HEK293 (cell line): Measurements from ENCODE around the gene NOS1AP.

Source experiments
- CTCF ChIA-PET: fragments of 350-600 bp; formaldehyde crosslinking; extraction: SDS; loops from one replicate; lab custom pipeline; 2021; ENCODE audit warnings: antibody characterized with exemption; lab: Yijun Ruan, JAX
- POLR2A ChIA-PET: fragments of 300-600 bp; formaldehyde crosslinking; extraction: SDS; loops from one replicate; lab custom pipeline; 2020; ENCODE audit warnings: antibody characterized with exemption, inconsistent platforms; lab: Yijun Ruan, JAX
- H3K27ac ChIP-seq: fragments of 200-500 bp; sonication (Bioruptor generic); 2 replicates; pipeline ENCODE4 v1.5.1; 2014; ENCODE audit warnings: low read depth, low read length, control low read depth, inconsistent platforms; ENCODE audit errors: extremely low read depth
- H3K36me3 ChIP-seq, 2 experiments: fragments of 200-500 bp in 1 of 2; sonication (Bioruptor generic) in 1 of 2; 1 replicate in 1 of 2; 2 replicates in 1 of 2; pipeline ENCODE4 v1.5.1; 2014 to 2017; ENCODE audit warnings: inconsistent platforms in 2 of 2, low read length in 2 of 2; ENCODE audit not compliant: control insufficient read depth in 2 of 2, insufficient read depth in 1 of 2
- H3K4me1 ChIP-seq: fragments of 200-500 bp; sonication (Bioruptor generic); 2 replicates; pipeline ENCODE4 v1.5.1; 2014; ENCODE audit warnings: mild to moderate bottlenecking, low read length, inconsistent platforms; ENCODE audit not compliant: control insufficient read depth, insufficient read depth
- H3K4me3 ChIP-seq: 2 replicates; pipeline ENCODE4 v1.5.1; 2011; ENCODE audit warnings: low read depth, mild to moderate bottlenecking, control low read depth, low read length, moderate library complexity
- H3K9me3 ChIP-seq: fragments of 200-500 bp; sonication (Bioruptor generic); 2 replicates; pipeline ENCODE4 v1.5.1; 2014; ENCODE audit warnings: low read depth, low read length, inconsistent platforms; ENCODE audit not compliant: control insufficient read depth, insufficient read depth
- BCL11A ChIP-seq: fragments of 450-650 bp; formaldehyde crosslinking; IDR thresholded peaks from 2 replicates; pipeline ENCODE4 v1.5.1; 2016; ENCODE audit warnings: low read depth, missing biosample characterization, missing genetic modification characterization
- KLF16 ChIP-seq: fragments of 450-650 bp; formaldehyde crosslinking; IDR thresholded peaks from 2 replicates; pipeline ENCODE4 v1.5.1; 2017; ENCODE audit warnings: missing biosample characterization, missing genetic modification characterization
- PRDM10 ChIP-seq: fragments of 450-650 bp; formaldehyde crosslinking; IDR thresholded peaks from 2 replicates; pipeline ENCODE4 v1.5.1; 2016; ENCODE audit warnings: missing biosample characterization, missing genetic modification characterization
- ZFP37 ChIP-seq: fragments of 450-650 bp; formaldehyde crosslinking; IDR thresholded peaks from 2 replicates; pipeline ENCODE4 v1.5.1; 2016; ENCODE audit warnings: missing biosample characterization, missing genetic modification characterization
- ZFP41 ChIP-seq: fragments of 450-650 bp; formaldehyde crosslinking; IDR thresholded peaks from 2 replicates; pipeline ENCODE4 v1.5.1; 2016; ENCODE audit warnings: missing biosample characterization, missing genetic modification characterization, borderline replicate concordance
- ZNF157 ChIP-seq: fragments of 450-650 bp; formaldehyde crosslinking; IDR thresholded peaks from 2 replicates; pipeline ENCODE4 v1.5.1; 2016; ENCODE audit warnings: missing biosample characterization, missing genetic modification characterization
- ZNF184 ChIP-seq: fragments of 450-650 bp; IDR thresholded peaks from 2 replicates; pipeline ENCODE4 v1.5.1; 2018; ENCODE audit warnings: missing biosample characterization, mild to moderate bottlenecking, missing genetic modification characterization
- ZNF2 ChIP-seq: fragments of 450-650 bp; formaldehyde crosslinking; IDR thresholded peaks from 2 replicates; pipeline ENCODE4 v1.5.1; 2016; ENCODE audit warnings: missing biosample characterization, missing genetic modification characterization
- ZNF248 ChIP-seq: fragments of 450-650 bp; formaldehyde crosslinking; IDR thresholded peaks from 2 replicates; pipeline ENCODE4 v1.5.1; 2017; ENCODE audit warnings: missing biosample characterization, missing genetic modification characterization
- ZNF362 ChIP-seq: fragments of 450-650 bp; formaldehyde crosslinking; IDR thresholded peaks from 2 replicates; pipeline ENCODE4 v1.5.1; 2016; ENCODE audit warnings: missing biosample characterization, missing genetic modification characterization
- ZNF394 ChIP-seq: fragments of 450-650 bp; formaldehyde crosslinking; IDR thresholded peaks from 2 replicates; pipeline ENCODE4 v1.5.1; 2016; ENCODE audit warnings: missing biosample characterization, missing genetic modification characterization, mild to moderate bottlenecking, moderate library complexity, borderline replicate concordance
- ZNF404 ChIP-seq: fragments of 450-650 bp; formaldehyde crosslinking; IDR thresholded peaks from 2 replicates; pipeline ENCODE4 v1.5.1; 2017; ENCODE audit warnings: missing biosample characterization, missing genetic modification characterization
- ZNF426 ChIP-seq: fragments of 450-650 bp; formaldehyde crosslinking; IDR thresholded peaks from 2 replicates; pipeline ENCODE4 v1.5.1; 2017; ENCODE audit warnings: missing biosample characterization, missing genetic modification characterization, mild to moderate bottlenecking, inconsistent platforms, moderate library complexity
- ZNF585B ChIP-seq: fragments of 450-650 bp; formaldehyde crosslinking; IDR thresholded peaks from 2 replicates; pipeline ENCODE4 v1.5.1; 2016; ENCODE audit warnings: missing biosample characterization, missing genetic modification characterization
- ZNF600 ChIP-seq: fragments of 450-650 bp; formaldehyde crosslinking; IDR thresholded peaks from 2 replicates; pipeline ENCODE4 v1.5.1; 2016; ENCODE audit warnings: missing biosample characterization, missing genetic modification characterization
- ZNF654 ChIP-seq: fragments of 450-650 bp; formaldehyde crosslinking; IDR thresholded peaks from 2 replicates; pipeline ENCODE4 v1.5.1; 2016; ENCODE audit warnings: low read depth, missing biosample characterization, missing genetic modification characterization
- ZNF658 ChIP-seq: fragments of 450-650 bp; formaldehyde crosslinking; IDR thresholded peaks from 2 replicates; pipeline ENCODE4; 2016; ENCODE audit warnings: missing biosample characterization, missing genetic modification characterization
- ZNF76 ChIP-seq: fragments of 450-650 bp; formaldehyde crosslinking; IDR thresholded peaks from 2 replicates; pipeline ENCODE4; 2016; ENCODE audit warnings: low read depth, missing biosample characterization, missing genetic modification characterization, borderline replicate concordance
- TF ChIP-seq, protein P1 (sequence below): fragments of 450-650 bp; formaldehyde crosslinking; IDR thresholded peaks from 2 replicates; pipeline ENCODE4 v1.5.1; 2016; ENCODE audit warnings: missing biosample characterization, missing genetic modification characterization
- TF ChIP-seq, protein P2 (sequence below): fragments of 450-650 bp; formaldehyde crosslinking; conservative IDR thresholded peaks from 2 replicates; pipeline ENCODE4 v1.5.1; 2016; ENCODE audit warnings: low read depth, missing biosample characterization, missing genetic modification characterization
- TF ChIP-seq, protein P3 (sequence below): fragments of 450-650 bp; formaldehyde crosslinking; optimal IDR thresholded peaks from 2 replicates; pipeline ENCODE3; 2016; ENCODE audit warnings: missing biosample characterization, mild to moderate bottlenecking, missing genetic modification characterization

Gene NOS1AP

DNA sequence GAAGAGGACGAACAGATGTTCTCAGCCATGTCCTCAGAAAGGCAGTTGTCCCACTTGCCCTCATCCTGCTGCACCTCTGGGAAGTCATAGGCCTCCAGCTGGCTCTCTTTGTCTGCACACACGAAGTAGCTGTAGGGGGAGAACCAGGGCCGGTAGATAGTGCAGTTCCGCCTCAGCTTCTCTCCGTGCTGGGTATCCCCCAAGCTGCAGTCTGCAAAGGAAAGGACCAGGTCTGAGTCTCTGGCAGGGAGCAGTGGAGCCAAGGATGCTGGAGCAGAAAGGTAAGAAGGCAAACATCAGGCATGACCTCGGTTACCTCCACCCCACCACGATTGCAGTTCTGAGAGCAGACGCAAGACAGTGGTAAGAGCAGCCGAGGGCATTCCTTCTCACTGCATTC lies 304.9 kb downstream of the NOS1AP start:
- H3K36me3 ChIP-seq: no peaks in the 10 kb centered on the region; a peak in 1 of 3 replicates
- ChIA-PET CTCF (no interaction called here), POLR2A (no interaction called here)
- H3K4me3 ChIP-seq: no peak overlapping the region
- H3K27ac ChIP-seq: no peak overlapping the region
- TF ChIP-seq, protein P1, sequence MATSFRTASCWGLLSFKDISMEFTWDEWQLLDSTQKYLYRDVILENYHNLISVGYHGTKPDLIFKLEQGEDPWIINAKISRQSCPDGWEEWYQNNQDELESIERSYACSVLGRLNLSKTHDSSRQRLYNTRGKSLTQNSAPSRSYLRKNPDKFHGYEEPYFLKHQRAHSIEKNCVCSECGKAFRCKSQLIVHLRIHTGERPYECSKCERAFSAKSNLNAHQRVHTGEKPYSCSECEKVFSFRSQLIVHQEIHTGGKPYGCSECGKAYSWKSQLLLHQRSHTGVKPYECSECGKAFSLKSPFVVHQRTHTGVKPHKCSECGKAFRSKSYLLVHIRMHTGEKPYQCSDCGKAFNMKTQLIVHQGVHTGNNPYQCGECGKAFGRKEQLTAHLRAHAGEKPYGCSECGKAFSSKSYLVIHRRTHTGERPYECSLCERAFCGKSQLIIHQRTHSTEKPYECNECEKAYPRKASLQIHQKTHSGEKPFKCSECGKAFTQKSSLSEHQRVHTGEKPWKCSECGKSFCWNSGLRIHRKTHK: no peak
- TF ChIP-seq ZNF184 (tag by site-specific recombination): no peak
- no peak for TF ChIP-seq ZFP37 (tag by site-specific recombination)
- TF ChIP-seq ZNF362 (tag by site-specific recombination): no peak
- H3K4me1 ChIP-seq: no peaks in the 10 kb centered on the region
- H3K9me3 ChIP-seq: no peaks in the 10 kb centered on the region

GRCh38 chr1:162375463-162375862 lies 306.0 kb downstream of the NOS1AP start:
- CTCF ChIA-PET: interaction anchor here (1.0 to 2.1 kb wide), 2 partner anchors 16 to 18 kb away, joined by 6 to 12 read pairs; no protein-coding TSS in a partner anchor

GRCh38 chr1:162376691-162377090 lies 307.2 kb downstream of the NOS1AP start, which contains the start of gene SPATA46:
Gene SPATA46 (minus strand): TSS chr1:162376854. CDS start chr1:162376790, 64 bp downstream.
- Histone ChIP-seq H3K36me3 (no peaks in the 10 kb centered on the region), H3K27ac (no peak within 1 kb of the TSS), H3K9me3 (no peaks in the 10 kb centered on the region), H3K4me3 (no peak within 1 kb of the TSS), H3K4me1 (no peaks in the 10 kb centered on the region)
- CTCF ChIA-PET: interaction anchor here (0.7 to 2.1 kb wide), 2 partner anchors 19 to 106 kb away, joined by 4 to 12 read pairs; no protein-coding TSS in a partner anchor
- POLR2A ChIA-PET: no interaction called here
- TF ChIP-seq, protein P2, sequence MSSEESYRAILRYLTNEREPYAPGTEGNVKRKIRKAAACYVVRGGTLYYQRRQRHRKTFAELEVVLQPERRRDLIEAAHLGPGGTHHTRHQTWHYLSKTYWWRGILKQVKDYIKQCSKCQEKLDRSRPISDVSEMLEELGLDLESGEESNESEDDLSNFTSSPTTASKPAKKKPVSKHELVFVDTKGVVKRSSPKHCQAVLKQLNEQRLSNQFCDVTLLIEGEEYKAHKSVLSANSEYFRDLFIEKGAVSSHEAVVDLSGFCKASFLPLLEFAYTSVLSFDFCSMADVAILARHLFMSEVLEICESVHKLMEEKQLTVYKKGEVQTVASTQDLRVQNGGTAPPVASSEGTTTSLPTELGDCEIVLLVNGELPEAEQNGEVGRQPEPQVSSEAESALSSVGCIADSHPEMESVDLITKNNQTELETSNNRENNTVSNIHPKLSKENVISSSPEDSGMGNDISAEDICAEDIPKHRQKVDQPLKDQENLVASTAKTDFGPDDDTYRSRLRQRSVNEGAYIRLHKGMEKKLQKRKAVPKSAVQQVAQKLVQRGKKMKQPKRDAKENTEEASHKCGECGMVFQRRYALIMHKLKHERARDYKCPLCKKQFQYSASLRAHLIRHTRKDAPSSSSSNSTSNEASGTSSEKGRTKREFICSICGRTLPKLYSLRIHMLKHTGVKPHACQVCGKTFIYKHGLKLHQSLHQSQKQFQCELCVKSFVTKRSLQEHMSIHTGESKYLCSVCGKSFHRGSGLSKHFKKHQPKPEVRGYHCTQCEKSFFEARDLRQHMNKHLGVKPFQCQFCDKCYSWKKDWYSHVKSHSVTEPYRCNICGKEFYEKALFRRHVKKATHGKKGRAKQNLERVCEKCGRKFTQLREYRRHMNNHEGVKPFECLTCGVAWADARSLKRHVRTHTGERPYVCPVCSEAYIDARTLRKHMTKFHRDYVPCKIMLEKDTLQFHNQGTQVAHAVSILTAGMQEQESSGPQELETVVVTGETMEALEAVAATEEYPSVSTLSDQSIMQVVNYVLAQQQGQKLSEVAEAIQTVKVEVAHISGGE (tag by site-specific recombination): no peak
- TF ChIP-seq ZNF426 (tag by site-specific recombination): no peak
- TF ChIP-seq ZNF658 (tag by site-specific recombination): no peak
- TF ChIP-seq ZNF248: no peak
- no peak for TF ChIP-seq ZNF654
- TF ChIP-seq ZFP41: no peak
- TF ChIP-seq BCL11A: no peak
- no peak for TF ChIP-seq ZFP37 (tag by site-specific recombination)

More at GRCh38 chr1:162375463-162375862, 306.0 kb downstream of the NOS1AP start:
- TF ChIP-seq ZNF76 (tag by site-specific recombination) (no peak), ZNF585B (tag by site-specific recombination) (no peak), ZNF404 (no peak), PRDM10 (tag by site-specific recombination) (no peak), ZNF157 (tag by site-specific recombination) (no peak), ZNF2 (no peak), KLF16 (tag by site-specific recombination) (no peak), ZNF394 (tag by site-specific recombination) (no peak), ZNF600 (tag by site-specific recombination) (no peak)
- TF ChIP-seq, protein P3, sequence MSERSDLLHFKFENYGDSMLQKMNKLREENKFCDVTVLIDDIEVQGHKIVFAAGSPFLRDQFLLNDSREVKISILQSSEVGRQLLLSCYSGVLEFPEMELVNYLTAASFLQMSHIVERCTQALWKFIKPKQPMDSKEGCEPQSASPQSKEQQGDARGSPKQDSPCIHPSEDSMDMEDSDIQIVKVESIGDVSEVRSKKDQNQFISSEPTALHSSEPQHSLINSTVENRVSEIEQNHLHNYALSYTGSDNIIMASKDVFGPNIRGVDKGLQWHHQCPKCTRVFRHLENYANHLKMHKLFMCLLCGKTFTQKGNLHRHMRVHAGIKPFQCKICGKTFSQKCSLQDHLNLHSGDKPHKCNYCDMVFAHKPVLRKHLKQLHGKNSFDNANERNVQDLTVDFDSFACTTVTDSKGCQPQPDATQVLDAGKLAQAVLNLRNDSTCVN: no peak
- TF ChIP-seq, all 188 proteins: peak for 0
- H3K4me1 ChIP-seq: no peaks in the 10 kb centered on the region
- POLR2A ChIA-PET: no interaction called here
- H3K27ac ChIP-seq: no peak overlapping the region
- H3K9me3 ChIP-seq: no peaks in the 10 kb centered on the region
- H3K36me3 ChIP-seq: no peaks in the 10 kb centered on the region; a peak in 1 of 3 replicates
- H3K4me3 ChIP-seq: no peak overlapping the region
